HG03457 (cell line): ENCODE data around the gene CCDC24.
A peak's percentile ranks its signal among the peaks of the same experiment; 100 is the strongest.

ENCODE experiments used
- ATAC-seq: cut with Tn5 transposase; IDR thresholded peaks from one replicate; pipeline ENCODE4 v1.9.1; 2021; ENCODE audit warnings: moderate number of reproducible peaks; ENCODE audit not compliant: unreplicated experiment

Gene CCDC24

DNA sequence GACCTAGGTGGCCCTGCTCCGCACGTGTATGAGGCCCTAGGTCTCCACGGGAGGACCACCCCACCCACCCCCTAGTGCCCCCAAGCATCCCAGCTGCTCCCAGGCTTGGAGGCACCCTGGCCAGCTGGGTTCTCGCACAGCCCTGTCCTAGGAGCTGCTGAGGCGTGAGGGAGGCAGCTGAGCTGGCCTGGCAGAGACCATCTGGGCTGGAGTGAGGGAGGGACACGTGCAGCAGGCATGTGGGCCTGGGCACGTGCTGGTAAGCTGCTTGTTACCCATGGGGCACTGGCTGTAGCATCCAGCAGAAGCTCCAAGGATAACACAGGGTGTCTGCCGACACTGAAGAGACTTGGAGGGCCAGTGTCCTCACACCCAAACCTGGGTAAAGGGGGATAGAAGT lies 29.8 kb downstream of the CCDC24 start:
- no peak for ATAC-seq

DNA sequence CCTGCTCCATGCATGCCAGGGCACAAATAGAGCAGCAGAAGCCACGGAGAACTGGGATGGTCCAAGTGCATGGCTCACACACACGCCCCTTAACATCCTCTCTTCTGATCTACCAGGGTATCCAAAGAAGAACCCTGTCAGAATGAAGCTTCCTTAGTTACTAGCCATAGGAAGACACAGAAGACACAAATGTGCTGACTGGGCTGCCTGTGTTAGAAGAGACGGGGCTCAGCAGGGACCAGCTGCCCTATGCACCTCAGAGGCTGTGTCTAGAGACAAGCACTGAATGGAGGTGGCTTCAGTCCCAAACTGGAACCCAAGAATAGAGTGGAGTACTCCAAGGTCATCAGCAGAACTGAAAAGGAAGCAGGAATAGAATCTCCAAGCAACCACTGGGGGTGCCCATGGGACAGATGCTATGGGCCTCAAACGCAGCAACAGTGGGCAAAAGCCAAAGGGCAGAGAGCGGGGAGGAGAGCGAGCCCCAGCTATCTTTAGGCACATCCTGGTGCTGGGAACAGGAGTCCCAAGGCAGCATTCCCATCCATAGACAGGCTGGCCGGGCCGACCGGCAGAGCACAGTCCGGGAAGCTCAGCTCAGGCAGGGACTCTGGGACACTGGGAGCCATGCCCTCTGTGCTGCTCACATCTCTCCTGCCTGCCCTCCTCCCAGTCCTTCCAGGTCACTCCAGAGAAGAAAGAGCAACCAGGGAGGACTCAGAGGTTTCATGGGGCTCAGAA lies 30.4 kb downstream of the CCDC24 start:
- ATAC-seq: no peak

DNA sequence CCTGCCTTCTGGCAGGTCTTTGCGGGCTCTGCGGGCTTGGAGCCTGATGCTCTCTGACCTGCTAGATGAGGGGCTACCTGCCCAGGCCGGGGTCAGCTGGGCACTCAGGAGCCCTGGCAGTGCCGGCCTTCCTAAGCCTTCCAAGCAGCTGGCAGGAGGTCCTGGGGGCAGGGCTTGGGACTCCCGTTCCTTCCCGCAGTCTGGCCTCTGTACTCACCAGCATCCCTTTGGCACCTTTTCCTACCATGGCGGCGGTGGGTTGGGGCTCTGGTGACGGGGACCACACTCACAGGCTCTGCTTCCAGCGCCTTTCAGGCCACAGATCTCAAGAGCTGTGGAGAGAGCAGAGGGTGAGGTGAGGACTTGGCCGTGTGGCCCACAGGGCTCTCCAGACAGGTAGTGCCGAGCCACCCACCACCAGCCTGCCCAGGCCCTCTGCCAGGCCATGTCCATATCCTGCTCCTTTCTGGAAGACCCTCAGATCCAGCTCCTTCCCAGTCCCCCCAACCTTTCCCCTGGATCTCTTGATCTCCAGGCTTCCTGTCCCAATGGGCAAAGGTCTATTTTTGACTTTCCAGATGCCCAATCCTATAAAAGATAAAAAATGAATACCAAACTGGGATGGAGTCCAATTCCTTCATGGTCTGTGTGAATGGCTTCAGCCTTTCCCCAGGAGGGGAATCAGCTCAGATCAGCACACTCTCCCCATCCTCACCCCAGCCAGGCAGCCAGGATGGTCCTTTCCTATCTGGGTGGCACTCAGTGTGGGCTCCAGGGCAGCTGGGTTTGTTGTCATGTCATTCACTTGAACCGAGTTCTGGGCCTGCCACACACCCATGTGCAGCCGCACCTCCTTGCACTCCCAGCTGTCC lies 32.9 kb downstream of the CCDC24 start:
- no peak for ATAC-seq

DNA sequence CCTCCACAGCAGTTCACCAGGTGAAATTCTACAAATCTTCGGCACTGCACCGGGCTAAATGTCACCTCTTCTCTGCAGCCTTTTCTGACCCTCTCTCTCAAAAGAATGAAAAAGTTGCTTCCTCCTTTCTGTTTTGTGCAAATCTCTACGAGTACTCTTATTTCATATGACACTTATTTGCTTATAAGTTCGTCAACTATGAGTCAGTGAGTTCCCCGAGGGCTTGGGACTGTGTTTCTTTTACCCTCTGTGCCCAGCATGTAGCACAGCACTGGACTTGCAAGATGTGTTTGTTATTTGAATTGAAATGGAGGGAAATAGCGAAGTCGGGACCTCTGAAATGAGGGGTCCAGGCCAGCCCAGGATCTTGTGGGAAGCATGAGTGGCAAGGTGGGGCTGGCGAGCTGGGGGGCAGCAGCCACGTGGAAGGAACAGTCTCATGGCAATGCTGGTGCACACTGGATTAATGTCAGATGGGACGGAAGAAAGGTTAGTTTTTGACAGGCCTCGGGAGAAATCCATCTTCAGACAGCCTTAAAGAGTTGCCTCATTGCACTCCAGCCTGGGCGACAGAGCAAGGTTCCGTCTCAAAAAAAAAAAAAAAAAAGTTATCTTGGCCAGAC lies 33.6 kb downstream of the CCDC24 start:
- ATAC-seq: no peak

DNA sequence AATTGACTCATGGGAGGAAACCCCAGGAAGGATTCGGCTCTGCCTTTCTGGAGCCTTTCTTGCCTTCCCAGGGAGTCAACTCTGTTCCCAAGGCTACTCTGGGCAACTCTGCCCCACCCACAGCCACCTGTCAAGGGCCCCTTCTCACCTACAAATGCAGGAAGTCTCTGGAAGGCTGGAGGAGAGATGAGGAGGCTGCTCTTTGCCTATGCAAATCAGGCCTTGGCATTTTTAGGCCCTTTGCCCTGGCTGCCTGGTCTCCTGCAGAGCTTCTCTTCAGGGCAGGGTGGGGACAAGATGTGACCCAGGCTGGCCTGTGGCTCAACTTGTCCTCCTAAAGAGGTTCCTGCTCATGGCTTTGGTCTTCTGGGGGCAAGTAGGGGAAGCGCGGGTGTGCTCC lies 34.4 kb downstream of the CCDC24 start:
- no peak for ATAC-seq

DNA sequence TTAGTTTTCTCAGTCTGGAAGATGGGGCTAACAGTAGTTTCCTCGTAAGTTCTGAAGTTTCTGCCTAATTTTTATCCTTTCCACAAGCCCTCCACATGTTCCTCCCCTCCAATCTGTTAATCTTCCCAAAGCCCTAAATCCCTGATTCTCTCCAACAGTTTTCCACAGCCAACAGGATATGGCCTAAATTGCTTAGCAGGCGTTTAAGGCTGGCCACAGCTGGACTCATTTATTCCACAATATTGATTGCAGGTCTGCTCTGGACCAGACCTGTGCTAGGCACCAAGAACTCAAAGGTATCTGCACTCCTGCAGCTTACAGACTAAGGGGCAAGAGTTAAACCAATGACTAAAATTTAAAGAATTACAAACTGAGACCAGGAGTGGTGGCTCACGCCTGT lies 35.9 kb downstream of the CCDC24 start:
- ATAC-seq: no peak

DNA sequence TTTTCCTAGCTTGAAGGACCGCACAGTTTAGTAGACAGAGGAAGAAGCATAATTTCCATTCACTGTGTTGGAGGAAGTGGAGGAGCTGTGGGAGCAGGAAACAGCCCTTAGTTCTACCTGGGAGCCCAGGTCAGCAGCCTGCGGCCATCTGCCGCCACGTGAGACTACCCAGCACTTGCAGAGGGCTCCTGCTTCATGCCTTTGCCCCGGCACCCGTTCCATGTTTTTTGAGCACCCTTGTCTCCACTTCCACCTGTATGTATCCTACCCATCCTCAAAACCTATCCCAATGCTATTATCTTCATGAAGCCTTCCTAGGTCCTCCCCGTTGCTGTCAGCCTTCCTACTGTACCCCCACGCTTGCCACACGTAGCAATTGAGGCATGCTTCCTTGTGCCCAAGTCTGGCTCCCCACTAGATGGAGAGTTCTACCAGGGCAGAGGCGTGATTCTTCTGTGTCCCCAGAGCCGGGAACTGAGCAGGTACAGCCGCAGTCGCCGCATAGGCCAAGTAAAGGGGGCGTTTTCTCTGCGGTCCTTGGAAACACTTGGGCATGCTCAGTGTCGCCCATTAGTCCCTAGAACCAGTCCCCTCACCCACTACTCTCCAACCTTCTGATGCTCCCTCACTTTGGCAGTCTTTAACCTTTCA lies 38.0 kb downstream of the CCDC24 start:
- peak; percentile 13 for ATAC-seq

DNA sequence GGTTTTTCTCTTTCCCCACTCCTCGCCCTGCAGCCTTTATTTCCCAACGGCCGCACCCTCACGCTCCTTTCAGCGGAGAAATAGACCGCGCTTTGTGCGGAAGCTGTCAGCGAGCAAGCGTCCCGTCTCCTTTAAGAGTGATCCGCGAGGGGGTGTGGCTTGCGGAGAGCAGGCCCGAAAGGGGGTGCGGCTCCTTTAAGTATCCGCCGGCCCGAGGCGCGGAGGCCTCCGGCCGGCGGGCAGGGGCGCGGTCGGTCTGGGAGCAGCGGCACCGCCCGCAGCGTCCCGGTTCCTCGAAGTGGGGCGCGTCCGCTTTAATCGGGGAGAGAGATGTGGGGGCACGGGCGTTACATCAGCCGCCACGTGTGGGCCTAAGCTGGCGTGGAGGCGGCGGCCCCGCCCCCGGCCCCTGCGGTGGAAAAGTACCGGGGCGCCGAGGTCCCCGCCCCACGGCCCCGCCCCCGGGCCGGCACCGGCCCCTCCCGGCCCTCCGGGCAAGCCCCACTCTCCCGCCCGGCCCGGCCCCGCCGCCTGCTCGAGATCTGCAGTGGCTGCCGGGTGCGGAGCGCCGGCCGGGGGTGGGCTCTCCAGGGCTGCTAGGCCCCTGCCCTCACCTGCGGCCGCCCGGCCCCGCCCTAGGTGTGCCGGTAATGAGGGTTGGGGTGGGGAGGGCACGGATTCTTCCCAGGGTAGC lies 38.7 kb downstream of the CCDC24 start:
- ATAC-seq: peak; percentile 62

DNA sequence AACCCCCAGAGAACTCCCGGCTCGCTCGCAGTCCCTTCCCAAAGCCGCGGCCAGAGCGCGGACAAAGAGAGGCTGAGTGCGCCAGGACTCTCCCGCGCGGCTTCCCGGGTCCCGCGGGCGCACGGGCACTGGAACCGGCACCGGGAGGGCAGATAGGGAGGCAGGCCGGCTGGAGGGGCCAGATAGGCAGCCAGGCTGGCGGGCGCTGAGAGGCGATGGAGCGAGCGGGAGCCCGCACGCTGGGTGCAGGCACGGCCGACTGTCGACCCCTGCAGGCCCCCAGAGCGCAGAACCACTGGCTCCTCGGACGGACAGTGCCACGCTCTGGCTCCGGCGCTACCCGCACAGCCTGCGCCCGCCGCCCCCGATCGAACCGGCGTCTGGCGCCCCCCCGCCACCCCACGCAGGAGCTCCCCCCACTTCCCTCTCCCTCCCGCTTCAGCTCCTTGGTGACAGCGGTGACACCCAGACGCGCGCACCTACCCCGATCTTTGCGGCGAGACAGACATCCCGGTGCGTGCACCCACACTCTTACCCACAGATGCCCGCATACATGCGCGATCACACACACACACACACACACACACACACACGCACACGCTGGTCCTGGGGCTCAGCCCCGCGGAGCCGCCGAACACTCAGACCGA lies 39.3 kb downstream of the CCDC24 start:
- peak; percentile 8 for ATAC-seq

DNA sequence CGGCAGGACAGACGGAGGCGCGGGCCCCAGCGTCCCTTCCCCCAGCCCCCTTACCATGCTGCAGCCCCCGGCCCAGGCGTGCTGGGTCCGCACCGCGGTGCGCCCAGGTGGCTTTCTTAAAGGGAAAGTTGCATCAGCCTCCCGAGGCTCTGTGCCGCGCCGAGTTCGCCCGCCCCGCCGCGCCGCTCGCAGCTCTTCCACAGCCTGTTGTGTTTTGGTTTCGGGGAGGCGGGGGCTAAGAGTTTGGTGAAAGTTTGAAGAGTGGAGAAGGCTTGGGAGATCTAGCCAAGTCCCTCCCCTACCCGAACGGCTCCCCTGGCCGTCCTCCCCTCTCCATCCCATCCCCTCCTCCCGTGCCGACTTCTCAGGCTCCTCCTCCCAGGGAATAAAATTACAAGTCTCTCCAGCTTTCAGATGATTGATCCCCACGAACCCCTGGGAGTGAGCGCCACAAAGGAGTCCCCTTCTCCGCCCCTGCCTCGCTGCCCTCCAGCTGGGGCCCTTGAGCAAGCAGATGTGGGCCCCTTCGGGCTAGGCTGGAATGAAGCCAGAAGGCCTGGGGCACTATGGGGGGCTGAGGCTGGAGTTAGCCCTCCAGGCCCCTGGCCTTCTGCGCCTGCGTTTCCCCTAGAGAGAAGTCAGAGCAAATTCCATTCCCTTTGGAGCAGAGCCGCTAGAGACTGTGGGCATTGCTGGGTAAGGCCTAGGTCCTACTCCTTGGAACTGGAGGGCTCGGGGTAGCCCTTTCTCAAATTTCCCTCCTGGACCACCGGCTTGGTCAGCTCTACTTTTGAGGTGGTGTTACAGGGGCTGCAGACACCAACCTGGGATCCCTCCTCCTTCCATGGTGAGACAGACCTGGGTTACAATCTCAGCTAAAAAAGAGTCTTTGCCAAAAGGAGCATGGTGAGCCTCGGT lies 40.1 kb downstream of the CCDC24 start, which contains the start of gene SLC6A9:
TSS of gene SLC6A9 (minus strand) at position 211 of the 918 bp plus-strand sequence. CDS start 7,185 bp downstream, outside the sequence.
- no peak for ATAC-seq

DNA sequence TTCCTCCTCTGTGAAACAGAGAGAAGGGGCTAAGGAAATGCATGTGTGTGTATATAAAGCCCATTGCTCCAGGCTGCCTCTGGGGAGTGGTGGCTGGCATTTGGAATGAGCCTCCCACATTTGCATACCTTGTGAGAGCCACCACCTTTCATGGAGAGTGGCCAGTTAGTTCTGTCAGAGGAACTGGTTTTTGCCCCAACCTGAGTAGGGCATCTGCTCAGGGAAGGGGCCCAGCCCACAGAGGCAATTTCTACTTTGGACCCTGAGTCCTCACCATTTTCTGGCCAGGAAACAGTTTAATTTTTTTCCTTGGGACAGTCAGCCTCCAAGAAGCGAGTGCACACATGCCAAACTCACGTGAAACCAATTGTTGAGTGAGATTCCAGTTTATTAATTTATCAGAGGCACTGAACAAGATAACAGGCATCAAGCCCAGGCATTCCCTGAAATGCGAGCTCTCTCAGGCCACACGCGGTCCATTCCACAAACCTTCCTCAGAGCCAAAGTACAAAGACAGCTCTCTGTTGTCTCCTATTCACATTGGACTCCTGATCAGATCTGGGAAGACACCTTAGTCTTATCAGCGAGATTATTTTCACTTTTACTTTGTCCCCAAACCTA lies 40.9 kb downstream of the CCDC24 start:
- no peak for ATAC-seq

DNA sequence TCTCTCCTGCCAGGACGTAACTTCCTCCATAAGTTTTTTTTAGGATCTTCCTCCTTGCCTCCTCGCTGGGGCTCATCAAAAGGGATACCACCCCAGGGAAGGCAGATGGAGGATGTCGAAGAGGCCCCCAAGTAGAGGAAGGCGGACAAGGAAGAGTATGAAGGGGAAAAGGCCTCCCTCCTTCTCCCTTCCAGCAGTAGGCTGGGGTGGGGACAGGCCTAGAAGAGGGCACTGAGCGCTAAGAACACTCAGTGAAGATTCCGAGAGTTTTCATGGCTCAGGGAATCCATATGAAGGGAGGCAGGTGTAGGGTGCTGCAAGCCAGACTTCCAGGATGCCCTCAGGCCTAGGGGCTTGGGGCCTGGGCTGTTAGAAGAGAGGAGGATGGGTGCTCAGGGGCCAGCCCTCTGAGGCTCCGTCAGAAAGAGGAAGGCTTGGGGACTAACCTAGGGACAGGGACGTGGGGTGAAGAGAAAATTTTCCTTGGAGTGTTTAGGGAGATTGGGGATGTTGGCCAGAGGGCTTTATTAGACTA lies 41.7 kb downstream of the CCDC24 start:
- no peak for ATAC-seq

DNA sequence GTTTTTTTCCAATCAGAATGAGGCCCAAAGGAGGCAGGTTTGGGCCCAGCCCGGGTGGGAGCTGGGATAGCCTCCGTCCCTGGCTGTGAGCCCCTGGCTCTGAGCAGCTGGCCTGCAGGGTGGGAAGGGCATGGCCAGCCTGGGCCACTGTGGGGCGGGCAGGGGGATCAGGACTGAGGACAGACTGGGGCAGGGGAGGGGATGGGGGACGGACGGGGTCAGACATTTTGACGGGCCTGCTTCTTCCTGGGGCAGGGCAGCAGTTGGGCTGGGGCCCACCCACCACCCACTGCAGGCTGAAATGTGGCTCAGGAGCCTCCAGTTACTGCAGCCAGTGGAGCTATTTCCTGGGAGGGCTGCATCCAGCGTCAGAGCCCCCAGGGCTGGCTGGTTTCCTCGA lies 42.4 kb downstream of the CCDC24 start:
- ATAC-seq: no peak

DNA sequence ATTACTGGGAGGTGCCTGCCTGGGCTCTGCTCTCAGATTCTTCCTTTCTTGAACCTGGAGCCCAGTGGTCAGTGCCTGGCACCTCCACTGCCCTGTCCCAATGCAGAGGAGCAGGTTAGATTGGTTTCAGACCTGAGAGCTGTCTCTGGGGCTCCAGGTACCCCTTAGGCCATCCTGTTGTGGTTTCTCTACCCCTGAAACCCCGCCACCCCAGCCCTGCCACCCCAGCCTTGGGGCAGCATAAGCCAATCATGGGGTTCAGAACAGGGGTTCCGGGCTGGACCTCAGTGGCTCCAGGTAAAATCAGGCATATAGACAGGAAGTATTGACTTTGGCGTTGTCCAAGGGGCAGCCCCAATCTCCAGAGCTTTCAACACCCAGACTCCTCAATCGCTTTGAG lies 43.0 kb downstream of the CCDC24 start:
- no peak for ATAC-seq

DNA sequence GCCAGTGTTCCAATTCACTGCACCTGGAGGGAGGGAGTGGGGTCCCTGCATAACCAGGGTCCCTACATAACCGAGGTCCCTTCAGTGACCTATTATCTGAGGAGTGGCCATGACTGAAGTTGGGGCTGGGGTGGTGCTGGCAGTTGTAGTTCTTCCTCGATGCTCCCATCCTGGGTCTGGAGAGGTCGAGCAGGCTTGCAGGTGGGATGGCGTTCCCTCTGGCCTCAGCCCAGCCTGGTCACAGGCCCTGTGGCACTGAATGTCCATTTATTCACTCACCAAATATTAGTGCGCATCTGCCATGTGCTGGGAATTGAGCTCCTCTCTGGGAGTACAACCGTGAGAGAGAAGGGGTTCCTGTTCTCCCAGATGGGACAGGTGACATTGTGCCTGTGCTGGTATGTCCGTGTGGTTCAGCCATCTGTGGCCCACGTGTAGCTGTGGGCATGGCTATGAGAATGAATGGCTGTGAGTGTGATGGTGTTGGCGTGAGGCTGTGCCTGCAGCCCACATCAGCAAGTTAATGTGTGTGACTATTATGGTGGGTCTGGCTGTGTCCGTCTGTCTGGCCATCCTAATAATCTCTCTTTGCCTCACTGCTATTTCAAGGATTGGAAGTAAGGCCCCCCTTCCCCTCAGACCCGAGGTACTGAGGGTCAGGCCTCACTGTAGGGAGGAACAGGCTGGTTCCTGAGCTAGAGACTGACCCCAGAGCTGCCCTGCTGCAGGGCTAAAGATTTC lies 43.7 kb downstream of the CCDC24 start:
- no peak for ATAC-seq

DNA sequence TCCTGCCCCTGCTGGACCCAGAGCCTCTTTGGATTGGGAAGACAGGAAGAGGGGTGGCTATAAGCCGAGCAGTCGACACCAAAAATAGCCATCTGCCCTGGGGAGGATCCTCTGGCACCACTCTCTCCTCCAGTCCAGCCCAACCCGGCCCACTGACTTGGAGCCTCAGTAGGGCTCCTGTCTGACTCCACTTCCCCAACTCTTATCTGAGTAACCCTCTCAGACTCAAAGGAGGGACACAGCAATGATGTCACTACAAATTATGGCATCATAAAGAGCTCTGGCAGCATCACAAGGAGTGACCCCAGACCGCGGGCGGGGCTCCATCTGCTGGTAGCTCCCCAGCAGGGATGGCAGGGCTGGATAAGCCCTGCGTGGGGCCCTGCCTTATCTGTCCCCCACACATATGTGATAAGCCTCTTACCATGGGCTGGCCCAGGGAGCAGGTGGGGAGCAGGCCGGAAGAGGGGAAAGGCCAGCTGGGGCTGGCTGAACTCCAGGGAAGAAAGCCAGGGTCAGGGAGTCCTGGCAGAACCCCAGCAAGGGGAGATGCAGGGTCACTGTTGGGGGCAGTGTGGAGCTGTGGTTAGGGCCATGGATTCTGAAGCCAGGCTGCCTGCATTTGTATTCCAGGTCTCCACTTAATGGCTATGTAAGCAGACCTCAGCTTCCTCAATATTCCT lies 44.5 kb downstream of the CCDC24 start:
- no peak for ATAC-seq
